Measurements from ENCODE around the gene OR6J1.
A peak's percentile ranks its signal among the peaks of the same experiment; 100 is the strongest.

Gene OR6J1

GRCh38 chr14:22606380-22606779, 37.8 kb downstream of the OR6J1 start:
- no peak for DNase-seq (ENCODE audit: low spot score)

GRCh38 chr14:22602862-22603261, 41.3 kb downstream of the OR6J1 start:
- no peak for DNase-seq (ENCODE audit: low spot score)

- DNase-seq (ENCODE audit: low spot score): no peak
Measured at GRCh38 chr14:22601996-22602395, 42.2 kb downstream of the OR6J1 start.

GRCh38 chr14:22601456-22601855, 42.7 kb downstream of the OR6J1 start:
- no peak for DNase-seq (ENCODE audit: low spot score)

GRCh38 chr14:22600027-22600426, 44.1 kb downstream of the OR6J1 start:
- DNase-seq (ENCODE audit: low spot score): no peak

- DNase-seq (ENCODE audit: low spot score): no peak
Measured at GRCh38 chr14:22599349-22599748, 44.8 kb downstream of the OR6J1 start.

- peak; percentile 31 for DNase-seq (ENCODE audit: low spot score)
Measured at GRCh38 chr14:22598896-22599244, 45.3 kb downstream of the OR6J1 start.

- peak; percentile 55 for DNase-seq (ENCODE audit: low spot score)
Measured at GRCh38 chr14:22598099-22598895, 45.9 kb downstream of the OR6J1 start, which contains the start of gene ABHD4. Gene ABHD4, plus strand, starts transcription at chr14:22598300. Its CDS starts 7 bp downstream, at chr14:22598307.

- no peak for DNase-seq (ENCODE audit: low spot score)
Measured at GRCh38 chr14:22597771-22598098, 46.4 kb downstream of the OR6J1 start.

- no peak for DNase-seq (ENCODE audit: low spot score)
Measured at GRCh38 chr14:22597265-22597664, 46.9 kb downstream of the OR6J1 start.

- DNase-seq (ENCODE audit: low spot score): no peak
Measured at GRCh38 chr14:22596354-22596879, 47.7 kb downstream of the OR6J1 start.

GRCh38 chr14:22594156-22594716, 49.9 kb downstream of the OR6J1 start:
- no peak for DNase-seq (ENCODE audit: low spot score)

GRCh38 chr14:22593601-22594000, 50.6 kb downstream of the OR6J1 start:
- DNase-seq (ENCODE audit: low spot score): no peak

- DNase-seq (ENCODE audit: low spot score): no peak
Measured at GRCh38 chr14:22593189-22593588, 51.0 kb downstream of the OR6J1 start.

GRCh38 chr14:22589096-22589839, 54.9 kb downstream of the OR6J1 start, which contains the start of gene DAD1:
Gene DAD1, minus strand, starts transcription at chr14:22589224. Its CDS starts 67 bp downstream, at chr14:22589157.
- peak; percentile 99 for DNase-seq (ENCODE audit: low spot score)

GRCh38 chr14:22588526-22589095, 55.5 kb downstream of the OR6J1 start:
- peak; percentile 46 for DNase-seq (ENCODE audit: low spot score)

GRCh38 chr14:22587677-22588422, 56.3 kb downstream of the OR6J1 start:
- peak; percentile 28 for DNase-seq (ENCODE audit: low spot score)

GRCh38 chr14:22587247-22587646, 56.9 kb downstream of the OR6J1 start:
- no peak for DNase-seq (ENCODE audit: low spot score)

- DNase-seq (ENCODE audit: low spot score): no peak
Measured at GRCh38 chr14:22583994-22584393, 60.2 kb downstream of the OR6J1 start.
